Activated CD8-positive, alpha-beta memory T cell treated with anti-CD3 and anti-CD28 coated beads for 48 hours (primary cell): Measurements from ENCODE around the gene DNTTIP2.

Source experiments
- DNase-seq, 3 experiments: peaks; one replicate each; pipeline ENCODE4 v3.0.0-alpha.2; 2020; ENCODE audit warnings: low read depth in 2 of 3, low spot score in 2 of 3

The DNTTIP2 gene

DNA sequence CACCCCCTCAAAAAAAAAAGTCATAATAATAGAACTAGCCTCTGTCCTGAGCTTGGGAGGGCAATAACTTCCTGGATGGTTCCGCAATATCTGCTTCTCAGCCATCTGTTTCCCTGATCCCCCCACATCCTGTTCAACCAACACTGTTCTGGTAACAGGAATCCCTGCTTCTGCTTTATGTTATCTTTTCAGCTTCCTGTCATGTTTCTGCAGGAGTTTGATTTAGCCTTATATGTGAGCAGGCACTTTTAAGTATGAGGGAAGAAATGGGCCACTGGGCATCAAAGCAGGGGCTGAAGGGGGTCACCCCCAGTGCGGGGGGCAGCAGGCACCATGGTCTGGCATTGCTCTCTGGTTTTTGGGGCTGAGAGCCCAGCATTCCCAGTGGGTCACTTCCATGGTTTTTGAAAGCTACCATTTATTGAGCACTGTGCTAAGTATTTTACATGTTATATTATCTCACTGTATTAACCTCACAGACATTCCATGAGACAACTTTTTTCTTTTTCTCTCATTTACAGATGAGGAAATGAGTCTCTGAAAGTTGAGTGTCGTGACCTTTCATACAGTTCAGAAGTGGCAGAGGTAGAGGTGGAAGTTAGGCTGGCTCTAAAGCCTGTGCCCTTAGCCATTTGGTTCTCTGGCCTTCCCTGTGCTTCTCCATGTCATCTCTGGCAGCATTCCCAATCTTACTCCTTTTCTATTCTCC is 61.9 kb downstream of the DNTTIP2 start:
- no peak for DNase-seq
